IMR-90 (cell line): Measurements from ENCODE around the gene GIMAP1.

ENCODE experiments used
- CHD1 ChIP-seq: IDR thresholded peaks from 2 replicates; pipeline ENCODE4 v1.6.1; 2012; ENCODE audit warnings: low read depth, low read length, improper control_type of control experiment
- MXI1 ChIP-seq: IDR thresholded peaks from 2 replicates; pipeline ENCODE4 v1.6.1; 2012; ENCODE audit warnings: low read depth, mild to moderate bottlenecking, low read length, moderate library complexity, borderline replicate concordance
- POLR2A ChIP-seq: IDR thresholded peaks from 2 replicates; pipeline ENCODE4 v1.6.1; 2012; ENCODE audit warnings: mild to moderate bottlenecking, low read depth, low read length
- RFX5 ChIP-seq: IDR thresholded peaks from 2 replicates; pipeline ENCODE4 v1.8.0; 2012; ENCODE audit warnings: low read depth, mild to moderate bottlenecking, low read length, moderate library complexity
- SMC3 ChIP-seq: fragments of 150-350 bp; IDR thresholded peaks from 2 replicates; pipeline ENCODE4 v1.6.1; 2016; ENCODE audit warnings: low read depth, mild to moderate bottlenecking, antibody characterized with exemption, low read length, moderate library complexity
- TF ChIP-seq, protein P1 (sequence below): conservative IDR thresholded peaks from 2 replicates; pipeline ENCODE4 v1.5.1; 2012; ENCODE audit warnings: mild to moderate bottlenecking, low read depth, low read length, improper control_type of control experiment
- TF ChIP-seq, protein P2 (sequence below): fragments of 150-350 bp; IDR thresholded peaks from 2 replicates; pipeline ENCODE4 v1.6.1; 2016; ENCODE audit warnings: low read depth, mild to moderate bottlenecking, low read length, moderate library complexity, borderline replicate concordance

DNA sequence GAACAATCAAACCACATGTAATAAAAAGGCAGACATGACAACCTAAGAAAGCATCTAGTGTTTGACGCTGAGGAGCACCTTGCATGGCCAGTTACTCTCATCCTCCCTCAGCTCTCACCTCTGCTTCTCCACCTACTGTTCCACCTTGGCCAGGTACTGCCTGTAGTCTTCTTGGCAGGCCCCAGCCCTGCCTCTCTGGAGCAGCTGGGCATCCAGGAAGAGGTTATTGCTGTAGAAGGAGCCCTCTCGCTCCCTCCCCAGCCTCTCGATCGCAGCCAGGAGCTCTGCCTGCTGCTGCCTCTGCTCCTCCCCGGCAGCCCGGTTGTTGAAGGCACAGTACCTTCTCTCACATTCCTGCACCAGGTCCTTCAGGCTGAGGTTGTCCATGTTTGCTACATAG, 30.5 kb downstream of the GIMAP1 start:
- no peak for TF ChIP-seq POLR2A
- TF ChIP-seq, protein P1, sequence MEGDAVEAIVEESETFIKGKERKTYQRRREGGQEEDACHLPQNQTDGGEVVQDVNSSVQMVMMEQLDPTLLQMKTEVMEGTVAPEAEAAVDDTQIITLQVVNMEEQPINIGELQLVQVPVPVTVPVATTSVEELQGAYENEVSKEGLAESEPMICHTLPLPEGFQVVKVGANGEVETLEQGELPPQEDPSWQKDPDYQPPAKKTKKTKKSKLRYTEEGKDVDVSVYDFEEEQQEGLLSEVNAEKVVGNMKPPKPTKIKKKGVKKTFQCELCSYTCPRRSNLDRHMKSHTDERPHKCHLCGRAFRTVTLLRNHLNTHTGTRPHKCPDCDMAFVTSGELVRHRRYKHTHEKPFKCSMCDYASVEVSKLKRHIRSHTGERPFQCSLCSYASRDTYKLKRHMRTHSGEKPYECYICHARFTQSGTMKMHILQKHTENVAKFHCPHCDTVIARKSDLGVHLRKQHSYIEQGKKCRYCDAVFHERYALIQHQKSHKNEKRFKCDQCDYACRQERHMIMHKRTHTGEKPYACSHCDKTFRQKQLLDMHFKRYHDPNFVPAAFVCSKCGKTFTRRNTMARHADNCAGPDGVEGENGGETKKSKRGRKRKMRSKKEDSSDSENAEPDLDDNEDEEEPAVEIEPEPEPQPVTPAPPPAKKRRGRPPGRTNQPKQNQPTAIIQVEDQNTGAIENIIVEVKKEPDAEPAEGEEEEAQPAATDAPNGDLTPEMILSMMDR: no peak
- no peak for TF ChIP-seq MXI1
- TF ChIP-seq RFX5: no peak
- TF ChIP-seq CHD1: no peak
- no peak for TF ChIP-seq SMC3
- TF ChIP-seq, protein P2, sequence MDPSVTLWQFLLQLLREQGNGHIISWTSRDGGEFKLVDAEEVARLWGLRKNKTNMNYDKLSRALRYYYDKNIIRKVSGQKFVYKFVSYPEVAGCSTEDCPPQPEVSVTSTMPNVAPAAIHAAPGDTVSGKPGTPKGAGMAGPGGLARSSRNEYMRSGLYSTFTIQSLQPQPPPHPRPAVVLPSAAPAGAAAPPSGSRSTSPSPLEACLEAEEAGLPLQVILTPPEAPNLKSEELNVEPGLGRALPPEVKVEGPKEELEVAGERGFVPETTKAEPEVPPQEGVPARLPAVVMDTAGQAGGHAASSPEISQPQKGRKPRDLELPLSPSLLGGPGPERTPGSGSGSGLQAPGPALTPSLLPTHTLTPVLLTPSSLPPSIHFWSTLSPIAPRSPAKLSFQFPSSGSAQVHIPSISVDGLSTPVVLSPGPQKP: no peak
